Brain pericyte (primary cell): Measurements from ENCODE around the gene UFD1.

ENCODE experiments used
- DNase-seq: peaks from one replicate; pipeline ENCODE4 v3.0.0-alpha.2; 2012; ENCODE audit warnings: low read depth, low spot score

Gene UFD1

GRCh38 chr22:19496324-19496630, 17.3 kb upstream of the UFD1 start:
- DNase-seq, result no peak

GRCh38 chr22:19495562-19496323, 16.8 kb upstream of the UFD1 start:
- DNase-seq, result no peak

GRCh38 chr22:19494676-19495173, 15.7 kb upstream of the UFD1 start:
- DNase-seq, result no peak

- DNase-seq, result no peak
Observed at GRCh38 chr22:19494001-19494560, 15.1 kb upstream of the UFD1 start.

- DNase-seq, result no peak
Observed at GRCh38 chr22:19492504-19493174, 13.6 kb upstream of the UFD1 start.

- DNase-seq, result no peak
Observed at GRCh38 chr22:19490628-19491230, 11.7 kb upstream of the UFD1 start.

GRCh38 chr22:19488884-19489843, 10.2 kb upstream of the UFD1 start:
- DNase-seq, result no peak

GRCh38 chr22:19488285-19488684, 9.3 kb upstream of the UFD1 start:
- DNase-seq, result no peak

- no peak for DNase-seq
Observed at GRCh38 chr22:19483481-19484244, 4.7 kb upstream of the UFD1 start.

- DNase-seq, result no peak
Observed at GRCh38 chr22:19482297-19482696, 3.3 kb upstream of the UFD1 start.

GRCh38 chr22:19480789-19481188, 1.8 kb upstream of the UFD1 start:
- no peak for DNase-seq

- DNase-seq, result no peak
Observed at GRCh38 chr22:19480173-19480568, 1.2 kb upstream of the UFD1 start.

- peak; percentile 96 for DNase-seq
Observed at GRCh38 chr22:19479355-19480172, 571 bp upstream of the UFD1 start, which contains the start of gene CDC45. CDC45 (plus strand) TSS chr22:19479920; CDS start chr22:19479969, 49 bp downstream.

GRCh38 chr22:19478045-19478900, 720 bp downstream of the UFD1 start:
- DNase-seq, result no peak

GRCh38 chr22:19477321-19478044, 1.5 kb downstream of the UFD1 start:
- DNase-seq, result no peak

- no peak for DNase-seq
Observed at GRCh38 chr22:19476023-19476422, 3.0 kb downstream of the UFD1 start.

- no peak for DNase-seq
Observed at GRCh38 chr22:19473578-19473977, 5.4 kb downstream of the UFD1 start.

- no peak for DNase-seq
Observed at GRCh38 chr22:19472233-19472632, 6.8 kb downstream of the UFD1 start.
